Aorta (tissue), 5 donors: ENCODE results near the gene CD200R1L. TPM values are rescaled to one million over a fixed set of nuclear protein-coding genes. Genes with fewer than 3 reads are reported as not detected.
A peak's percentile ranks its signal among the peaks of the same experiment; 100 is the strongest.

Source experiments
- ATAC-seq: fragments of 200-7000 bp; cut with Tn5 transposase; one replicate; pipeline ENCODE4 v1.9.1; 2022; ENCODE audit warnings: moderate library complexity; ENCODE audit not compliant: low FRiP score
- DNase-seq, 2 donors: peaks; one replicate each; pipeline ENCODE4 v3.0.0-alpha.2; 2020
- H3K27ac ChIP-seq, 2 donors: one replicate each; pipeline ENCODE4 v1.5.1; 2013; ENCODE audit warnings: low read length in 2 of 2, mild to moderate bottlenecking in 2 of 2, moderate library complexity in 2 of 2, control low read depth in 1 of 2, inconsistent platforms in 1 of 2, low read depth in 1 of 2
- H3K27me3 ChIP-seq, 2 donors: one replicate each; pipeline ENCODE4 v1.6.1; 2013; ENCODE audit warnings: control low read depth in 1 of 2, low read length in 1 of 2, mild to moderate bottlenecking in 1 of 2, moderate library complexity in 1 of 2; ENCODE audit not compliant: insufficient read depth in 2 of 2, control insufficient read depth in 1 of 2
- H3K36me3 ChIP-seq, 2 donors: one replicate each; pipeline ENCODE4 v1.6.1; 2013; ENCODE audit warnings: control low read depth in 1 of 2, low read length in 1 of 2, mild to moderate bottlenecking in 1 of 2; ENCODE audit not compliant: insufficient read depth in 2 of 2, control insufficient read depth in 1 of 2
- H3K4me1 ChIP-seq, 2 donors: one replicate each; pipeline ENCODE4 v1.6.1; 2013; ENCODE audit warnings: low read length in 2 of 2, control low read depth in 1 of 2, mild to moderate bottlenecking in 1 of 2, moderate library complexity in 1 of 2; ENCODE audit not compliant: insufficient read depth in 2 of 2, control insufficient read depth in 1 of 2
- H3K4me3 ChIP-seq, 2 donors: one replicate each; pipeline ENCODE4 v1.5.1; 2013; ENCODE audit warnings: low read length in 2 of 2, control low read depth in 1 of 2, mild to moderate bottlenecking in 1 of 2
- H3K9me3 ChIP-seq: one replicate; pipeline ENCODE4 v1.6.1; 2013; ENCODE audit warnings: mild to moderate bottlenecking, low read length; ENCODE audit not compliant: control insufficient read depth
- WGBS, 2 donors: extraction: QIAGEN DNeasy Blood & Tissue Kit; methylation state at CpG; one replicate each; pipeline ENCODE4 v1.1.7; 2013; 5-methylcytosine and 5-hydroxymethylcytosine counted together
- intact Hi-C, 2 donors: fragments of 100-400 bp; cut with DNase I; formaldehyde crosslinking; loops; one replicate each; pipeline versions ENCODE4 v1.14.2 to v1.15.0; 2022
- polyA plus RNA-seq, 2 donors: library from polyadenylated mRNA; stranded (reverse); fragments of 200-250 nt; gene quantifications; one replicate each; pipeline ENCODE4 v1.2.3, GENCODE V29; 2013
- total RNA-seq, 2 donors: library from RNA; stranded (reverse); fragmentation: NEBNext Ultra II Directional; extraction: Animal tissue kit (Norgen Biotek cat#: 25700); gene quantifications; one replicate each; pipeline ENCODE4 v1.2.1, GENCODE V29; 2021
- donor health status: healthy with polysubstance abuse.
- donor health status: Bipolar disorder and iron deficiency.
- donor health status: DM: no; HTN: no; CAD: no.
- donor health status: DM: no; HTN: no; CAD: no.
- donor health status: DM: yes; HTN: yes; CAD: no.

CD200R1L gene
- total and polyA plus RNA-seq, 4 donors = not detected

DNA sequence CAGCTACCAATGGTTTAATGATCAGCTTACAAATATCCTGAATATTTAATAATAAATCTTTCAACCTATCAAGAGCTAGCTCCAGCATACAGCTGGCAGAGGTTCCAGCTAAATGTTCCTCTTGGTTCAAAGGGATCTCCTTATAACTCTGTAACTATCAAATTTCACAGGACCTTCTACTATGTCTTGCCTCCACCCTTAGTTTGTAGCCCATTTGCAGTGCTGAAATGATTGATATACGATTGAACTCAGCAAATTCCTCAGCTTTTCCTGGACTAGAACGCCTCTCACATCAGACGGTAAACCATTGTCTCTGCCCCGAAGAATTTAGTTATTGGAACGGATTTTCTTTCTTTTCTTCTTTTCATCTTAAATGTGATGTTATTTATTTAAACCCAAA, 41.5 kb downstream of the CD200R1L start:
- WGBS, 2 donors = 80 to 90% methylated on average over 5 of the region's 5 CpGs
- DNase-seq = no peak
- Histone ChIP-seq H3K4me3 (no peak overlapping the region), H3K4me1 (no peaks in the 10 kb centered on the region), H3K27ac (no peak overlapping the region), H3K36me3 (no peaks in the 10 kb centered on the region), H3K27me3 (no peaks in the 10 kb centered on the region), H3K9me3 (no peaks in the 10 kb centered on the region)
- intact Hi-C loops = no loop called here
- no peak for ATAC-seq

DNA sequence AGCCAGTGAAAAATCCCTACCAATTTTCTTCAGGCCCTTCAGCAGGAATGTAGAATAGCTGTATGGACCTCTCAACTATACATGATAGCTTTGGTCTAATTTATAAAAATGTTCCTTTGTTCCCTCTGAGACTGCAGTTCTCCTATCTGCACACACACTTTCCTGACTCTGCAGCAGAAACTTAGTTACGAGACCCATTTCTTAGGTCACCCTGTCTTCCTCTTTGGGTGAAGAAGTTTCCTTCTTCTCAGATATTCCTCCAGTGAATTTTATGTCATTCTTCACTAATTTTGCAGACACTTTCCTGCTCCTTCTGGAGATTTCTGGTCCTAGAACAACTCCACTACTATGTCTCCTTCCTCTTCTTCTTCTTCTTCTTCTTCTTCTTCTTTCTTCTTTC, 42.6 kb downstream of the CD200R1L start:
- Histone ChIP-seq H3K36me3 (no peaks in the 10 kb centered on the region), H3K27ac (no peak overlapping the region), H3K4me1 (no peaks in the 10 kb centered on the region), H3K9me3 (no peaks in the 10 kb centered on the region), H3K27me3 (no peaks in the 10 kb centered on the region), H3K4me3 (no peak overlapping the region)
- no peak for ATAC-seq
- DNase-seq = no peak
- intact Hi-C loops = no loop called here
- 91 to 99% methylated on average over 1 of the region's 1 CpG for WGBS, 2 donors

DNA sequence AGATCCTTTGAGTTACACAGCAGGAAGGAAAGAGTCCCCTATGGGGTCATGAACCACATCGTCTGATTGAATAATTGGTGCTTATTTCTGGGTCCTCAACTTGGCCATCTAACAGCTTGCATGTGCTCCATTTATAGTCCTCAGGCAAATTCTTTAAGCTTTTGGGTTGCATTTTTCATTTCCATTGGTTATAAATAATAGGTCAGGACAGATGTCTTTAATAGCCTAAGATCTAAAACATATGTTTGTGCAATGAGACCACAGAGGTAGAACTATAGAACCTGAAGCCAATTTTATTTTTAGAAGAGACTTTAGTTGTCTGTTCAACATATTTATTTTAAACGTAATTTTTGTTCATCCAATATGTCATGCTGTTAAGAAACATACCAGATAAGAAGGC, 43.2 kb downstream of the CD200R1L start:
- WGBS, 2 donors = 47 to 63% methylated on average over 2 of the region's 2 CpGs
- ATAC-seq (no peak), DNase-seq (no peak)
- no peaks in the 10 kb centered on the region for H3K9me3 ChIP-seq
- no peaks in the 10 kb centered on the region for H3K27me3 ChIP-seq
- H3K4me1 ChIP-seq = no peaks in the 10 kb centered on the region
- no peak overlapping the region for H3K4me3 ChIP-seq
- intact Hi-C loops = no loop called here
- H3K36me3 ChIP-seq = no peaks in the 10 kb centered on the region
- no peak overlapping the region for H3K27ac ChIP-seq

DNA sequence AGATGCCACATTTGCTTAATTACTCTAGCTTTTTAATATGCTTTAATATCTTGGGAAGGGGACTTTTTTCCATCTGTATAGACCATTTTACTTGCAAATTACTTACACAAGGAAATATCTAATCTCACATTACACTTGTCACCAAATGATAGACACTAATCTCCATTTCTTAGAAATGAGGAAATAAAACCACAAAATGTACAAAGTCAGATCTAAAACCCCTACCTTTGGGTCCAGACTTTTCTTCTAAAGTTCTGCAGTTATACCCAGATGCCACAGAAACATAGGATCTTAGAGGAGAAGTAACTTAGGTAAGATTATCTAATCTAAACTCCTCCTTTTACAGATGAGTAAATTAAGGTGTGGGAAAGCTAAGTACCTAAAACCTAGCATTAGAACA, 44.3 kb downstream of the CD200R1L start:
- no peak overlapping the region for H3K27ac ChIP-seq
- no peaks in the 10 kb centered on the region for H3K36me3 ChIP-seq
- H3K4me3 ChIP-seq = no peak overlapping the region
- no peaks in the 10 kb centered on the region for H3K27me3 ChIP-seq
- no peak for DNase-seq
- intact Hi-C loops = no loop called here
- H3K4me1 ChIP-seq = no peaks in the 10 kb centered on the region
- ATAC-seq = no peak
- no peaks in the 10 kb centered on the region for H3K9me3 ChIP-seq

DNA sequence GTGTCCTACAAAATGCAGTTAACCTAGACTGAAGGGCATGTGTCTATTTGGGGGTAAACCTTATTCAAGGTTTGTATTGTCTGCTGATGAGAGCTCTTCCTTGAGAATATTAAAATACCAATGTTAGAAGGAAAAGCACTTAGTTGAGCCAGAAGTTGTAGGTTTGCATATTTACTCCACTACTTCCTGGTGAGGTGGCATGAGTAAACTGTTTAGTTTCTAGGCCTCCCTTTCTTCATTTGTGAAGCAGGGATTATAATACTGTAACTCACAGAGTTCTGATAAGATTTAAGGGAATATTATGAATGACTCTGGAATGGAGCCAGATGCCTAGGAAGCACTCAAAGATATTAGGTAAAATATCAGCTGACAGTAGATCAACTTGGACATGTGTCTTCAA, 46.7 kb downstream of the CD200R1L start:
- no peak overlapping the region for H3K4me3 ChIP-seq
- H3K27ac ChIP-seq = no peak overlapping the region
- no peak for DNase-seq
- no peak for ATAC-seq
- H3K27me3 ChIP-seq = no peaks in the 10 kb centered on the region
- H3K36me3 ChIP-seq = no peaks in the 10 kb centered on the region
- no peaks in the 10 kb centered on the region for H3K4me1 ChIP-seq
- intact Hi-C loops = no loop called here
- no peaks in the 10 kb centered on the region for H3K9me3 ChIP-seq

DNA sequence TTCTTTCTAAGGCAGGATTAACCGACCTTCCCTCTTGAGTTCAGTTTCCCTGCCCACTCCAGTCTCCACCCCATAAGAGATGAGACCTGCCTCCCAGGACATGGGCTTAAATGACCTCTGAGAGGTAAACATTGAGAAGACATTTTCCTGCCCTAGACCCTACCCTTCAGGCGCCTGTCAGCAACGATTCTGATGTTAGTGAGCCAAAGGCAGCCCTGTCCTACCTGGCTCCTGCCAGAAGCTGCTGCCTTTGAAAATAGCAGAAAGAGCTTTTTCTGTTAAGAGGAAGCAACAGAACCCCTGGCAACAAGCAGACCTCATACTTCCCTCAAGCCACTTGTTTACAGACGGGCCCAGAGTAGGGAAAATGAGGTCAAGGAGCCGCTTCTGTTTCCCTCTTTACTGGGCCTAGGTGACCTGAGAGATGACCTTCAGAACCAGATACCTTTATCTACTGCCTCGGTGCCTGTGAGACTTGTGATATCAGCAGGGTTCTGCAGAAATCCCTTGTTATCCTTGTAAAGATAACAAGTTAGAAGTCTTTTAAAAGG, 52.0 kb downstream of the CD200R1L start:
- peak; percentile 19 for ATAC-seq
- DNase-seq = no peak
- H3K27ac ChIP-seq = no peak overlapping the region
- intact Hi-C loops = no loop called here
- no peaks in the 10 kb centered on the region for H3K36me3 ChIP-seq
- H3K4me3 ChIP-seq = no peak overlapping the region
- no peaks in the 10 kb centered on the region for H3K4me1 ChIP-seq
- no peaks in the 10 kb centered on the region for H3K27me3 ChIP-seq
- WGBS, 2 donors = 70 to 71% methylated on average over 6 of the region's 6 CpGs
- H3K9me3 ChIP-seq = no peaks in the 10 kb centered on the region

DNA sequence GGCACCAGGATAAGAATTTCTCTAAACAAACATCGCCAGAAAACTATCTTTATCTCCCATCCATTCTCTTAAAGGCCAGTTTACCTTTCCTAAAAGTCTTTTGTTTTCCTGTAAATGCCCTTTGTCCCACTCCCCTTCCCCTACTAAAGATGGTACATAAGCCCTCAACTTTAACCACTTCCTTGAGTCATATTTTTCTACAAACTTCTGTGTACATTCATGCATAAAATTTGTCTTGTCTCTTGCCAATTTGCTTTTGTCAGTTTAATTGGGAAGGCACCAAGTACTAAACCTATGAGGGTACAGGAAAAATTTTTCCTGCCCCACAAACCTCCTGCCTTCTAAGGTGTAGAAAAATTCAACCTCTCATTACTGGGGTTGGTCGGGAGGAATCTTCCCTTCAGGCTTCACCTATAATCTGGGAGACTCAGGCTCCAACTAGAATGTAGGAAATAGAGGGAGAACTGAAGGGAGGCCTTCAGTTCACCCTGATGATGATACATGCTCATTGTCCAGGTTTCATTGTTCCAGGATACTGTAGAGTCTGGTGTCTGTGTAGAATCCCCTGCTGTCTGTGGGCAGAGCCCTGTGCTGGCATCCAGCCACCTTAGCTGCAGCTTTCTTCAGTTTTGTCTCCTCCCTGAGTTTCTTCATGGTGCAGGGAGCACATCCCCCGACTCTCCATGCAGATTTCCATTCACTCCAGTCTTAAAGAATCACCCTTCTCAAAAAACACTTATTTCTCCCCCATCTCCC, 53.2 kb downstream of the CD200R1L start:
- no peaks in the 10 kb centered on the region for H3K4me1 ChIP-seq
- no peak overlapping the region for H3K4me3 ChIP-seq
- intact Hi-C loops = no loop called here
- DNase-seq (no peak), ATAC-seq (no peak)
- H3K36me3 ChIP-seq = no peaks in the 10 kb centered on the region
- no peaks in the 10 kb centered on the region for H3K27me3 ChIP-seq
- no peaks in the 10 kb centered on the region for H3K9me3 ChIP-seq
- H3K27ac ChIP-seq = no peak overlapping the region
- WGBS, 2 donors = 84 to 85% methylated on average over 3 of the region's 3 CpGs

DNA sequence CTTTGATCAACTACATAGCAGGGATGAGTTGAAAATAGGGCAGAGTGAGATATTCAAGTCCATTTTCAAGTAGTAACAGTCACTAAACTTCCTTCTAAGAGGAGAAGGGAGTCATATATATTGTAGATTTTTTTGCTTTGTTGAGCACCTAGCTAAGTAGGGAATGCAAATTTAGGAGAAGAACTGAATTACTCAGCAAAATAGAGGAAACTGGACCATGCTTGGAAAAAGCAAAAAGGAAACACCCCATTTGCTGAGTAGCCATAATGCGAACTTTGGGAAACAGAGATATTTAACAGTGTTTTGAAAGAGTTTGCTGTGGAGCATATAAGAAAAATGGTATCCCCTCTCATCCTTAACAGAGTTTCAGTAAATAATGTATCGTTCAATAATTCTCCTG, 54.9 kb downstream of the CD200R1L start:
- H3K9me3 ChIP-seq = no peaks in the 10 kb centered on the region
- H3K27me3 ChIP-seq = no peaks in the 10 kb centered on the region
- H3K4me3 ChIP-seq = no peak overlapping the region
- intact Hi-C loops = no loop called here
- WGBS, 2 donors = 95 to 96% methylated on average over 2 of the region's 2 CpGs
- H3K27ac ChIP-seq = no peak overlapping the region
- H3K36me3 ChIP-seq = no peaks in the 10 kb centered on the region
- DNase-seq (no peak), ATAC-seq (no peak)
- no peaks in the 10 kb centered on the region for H3K4me1 ChIP-seq

DNA sequence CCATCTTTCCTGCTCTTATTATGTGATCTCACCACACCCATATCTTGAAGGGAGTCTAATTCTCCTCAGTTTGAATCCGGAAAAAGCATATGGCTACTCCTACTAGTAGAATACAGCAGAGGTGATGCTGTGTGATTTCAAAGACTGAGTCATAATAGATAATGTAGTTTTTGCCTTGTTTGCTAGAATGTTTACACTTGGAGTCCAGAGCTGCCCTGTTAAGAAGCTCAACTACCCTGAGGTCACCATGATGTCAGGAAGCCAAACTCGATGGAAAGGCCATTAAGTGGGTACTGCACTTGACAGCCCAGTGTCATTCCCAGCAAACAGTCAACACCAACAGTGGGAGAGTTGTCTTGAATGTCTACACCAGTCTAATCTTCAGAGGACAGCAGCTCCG, 56.9 kb downstream of the CD200R1L start:
- 83 to 84% methylated on average over 3 of the region's 3 CpGs for WGBS, 2 donors
- no peak for ATAC-seq
- no peak overlapping the region for H3K27ac ChIP-seq

More for the DNA sequence above, 56.9 kb downstream of the CD200R1L start:
- no peak for DNase-seq
- Histone ChIP-seq H3K9me3 (no peaks in the 10 kb centered on the region), H3K36me3 (no peaks in the 10 kb centered on the region), H3K4me1 (no peaks in the 10 kb centered on the region), H3K4me3 (no peak overlapping the region), H3K27me3 (no peaks in the 10 kb centered on the region)
- intact Hi-C loops = no loop called here
